ENCODE measurements around the gene SOCS7. TPM values are rescaled to one million over a fixed set of nuclear protein-coding genes. Genes with fewer than 3 reads are reported as not detected.

Gene SOCS7
- total and polyA plus RNA-seq, 2 experiments from 2014 or later, result 5.0 to 29.2 TPM

- H3K4me3 Mint-ChIP-seq, result peak overlapping the region; percentile 81
- Histone ChIP-seq H2AFZ (no peak overlapping the region), H3K27me3 (ENCODE audit: insufficient read depth) (no peaks in the 10 kb centered on the region), H3K4me1 (ENCODE audit: insufficient read depth) (peaks cover 54% of the 10 kb centered on the region), H3K36me3 (ENCODE audit: insufficient read depth) (peaks cover 3% of the 10 kb centered on the region; the same call in 1 of the 2 replicates), H3K9me2 (ENCODE audit: insufficient read depth) (no peaks in the 10 kb centered on the region), H4K20me1 (replicated peaks; ENCODE audit: insufficient read depth) (no peaks in the 10 kb centered on the region; the same call in 1 of the 2 replicates), H3K4me2 (peak overlapping the region; percentile 85), H3K27ac (ENCODE audit: low read depth) (peak overlapping the region; percentile 97), H3K79me2 (replicated peaks; ENCODE audit: insufficient read depth) (peaks cover 68% of the 10 kb centered on the region), H3F3A (replicated peaks; ENCODE audit: low read depth) (peaks cover 37% of the 10 kb centered on the region), H3K4me3 (peak overlapping the region; percentile 69)
- peak overlapping the region; percentile 81 for H3K27ac Mint-ChIP-seq
- peaks cover 19% of the 10 kb centered on the region for H3K36me3 Mint-ChIP-seq (ENCODE audit: low read depth)
- peaks cover 3% of the 10 kb centered on the region for H3K9me3 Mint-ChIP-seq
- H3K27me3 Mint-ChIP-seq (ENCODE audit: insufficient read depth, low read depth, poor library complexity), result peaks cover 43% of the 10 kb centered on the region
- peaks cover 66% of the 10 kb centered on the region for H3K4me1 Mint-ChIP-seq
- ATAC-seq, result no peak
- DNase-seq (ENCODE audit: low spot score), result no peak
- no peak for TF ChIP-seq CTCF (conservative IDR thresholded peaks at IDR 0.05; ENCODE audit: low read depth in 2 of 2)
- no peak for TF ChIP-seq POLR2AphosphoS5 (IDR thresholded peaks at IDR 0.05; ENCODE audit: low read depth)
- TF ChIP-seq JUNB (IDR thresholded peaks at IDR 0.05; ENCODE audit: unreplicated experiment), result no peak
- no peak for TF ChIP-seq ETS1 (IDR thresholded peaks at IDR 0.05)
- TF ChIP-seq ZNF331 (CRISPR knock-in tag; IDR thresholded peaks at IDR 0.05; ENCODE audit: low read depth), result no peak
- no peak for TF ChIP-seq EZH2phosphoT487 (IDR thresholded peaks at IDR 0.05; ENCODE audit: unreplicated experiment)
- no peak for TF ChIP-seq ZNF462 (CRISPR knock-in tag; IDR thresholded peaks at IDR 0.05)
- TF ChIP-seq CREB1 (CRISPR knock-in tag; IDR thresholded peaks at IDR 0.05; ENCODE audit: low read depth), result no peak
- TF ChIP-seq EZH2 (IDR thresholded peaks at IDR 0.05; ENCODE audit: low read depth, unreplicated experiment), result no peak
These were observed 102.9 kb downstream of the SOCS7 start for GRCh38 chr17:38454532-38454931.

Other genes with a start within 250 kb of the SOCS7 start
- gene TBC1D3E, start 223.9 kb upstream of the SOCS7 start, total RNA-seq (2014; rRNA removed; shearing (Covaris generic)), result not detected in 2 replicates
- not detected in 2 replicates for gene TBC1D3E, start 223.9 kb upstream of the SOCS7 start, polyA plus RNA-seq (2016; fragmentation: Nextera tagmentation; extraction: Ambion mirVana)
- gene TBC1D3, start 159.3 kb upstream of the SOCS7 start, total RNA-seq (2014; rRNA removed; shearing (Covaris generic)), result not detected in 2 replicates
- gene TBC1D3, start 159.3 kb upstream of the SOCS7 start, polyA plus RNA-seq (2016; fragmentation: Nextera tagmentation; extraction: Ambion mirVana), result not detected in 2 replicates
- gene MRPL45, start 54.7 kb upstream of the SOCS7 start, total RNA-seq (2014; rRNA removed; shearing (Covaris generic)), result 63.9 and 65.7 TPM in 2 replicates
- gene MRPL45, start 54.7 kb upstream of the SOCS7 start, polyA plus RNA-seq (2016; fragmentation: Nextera tagmentation; extraction: Ambion mirVana), result 42.6 and 43.5 TPM in 2 replicates
- 0.03 and 0.04 TPM in 2 replicates for gene GPR179, start 7.9 kb upstream of the SOCS7 start, total RNA-seq (2014; rRNA removed; shearing (Covaris generic))
- 0.03 TPM in 2 replicates for gene GPR179, start 7.9 kb upstream of the SOCS7 start, polyA plus RNA-seq (2016; fragmentation: Nextera tagmentation; extraction: Ambion mirVana)
- 116 and 150 TPM in 2 replicates for gene ARHGAP23, start 76.6 kb downstream of the SOCS7 start, total RNA-seq (2014; rRNA removed; shearing (Covaris generic))
- 21.4 and 24.1 TPM in 2 replicates for gene ARHGAP23, start 76.6 kb downstream of the SOCS7 start, polyA plus RNA-seq (2016; fragmentation: Nextera tagmentation; extraction: Ambion mirVana)